Inflammatory macrophage treated with lipopolysaccharide for 4 hours (primary cell): ENCODE measurements around the gene KYAT1.
"Not testable (repeated sequence)": the region's sequence is repeated elsewhere in the genome, so short reads cannot be mapped to it uniquely, and the experiment has no call there.

Source experiments
- DNase-seq: peaks from one replicate; pipeline ENCODE4 v3.0.0-alpha.2; 2020

Gene KYAT1

DNA sequence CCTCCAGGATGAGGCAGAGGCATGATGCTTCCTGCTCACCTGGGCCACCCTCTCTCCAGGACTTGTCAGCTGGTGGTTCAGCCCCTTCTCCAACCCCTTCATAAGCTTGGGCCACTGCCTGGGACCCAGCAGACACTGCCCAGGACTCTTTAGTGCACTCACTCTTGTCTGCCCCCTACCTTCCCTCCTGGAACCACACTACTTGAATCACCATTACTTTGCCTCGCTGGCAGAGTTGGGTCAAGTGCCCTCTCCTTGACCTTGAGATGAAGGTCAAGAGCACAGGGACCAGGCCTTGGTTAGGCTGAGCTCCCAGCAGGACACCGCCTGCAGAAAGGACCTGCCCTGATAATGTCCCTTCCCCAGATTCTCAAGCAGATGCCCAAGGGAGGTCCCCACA is 71.9 kb downstream of the KYAT1 start:
- DNase-seq = no peak

DNA sequence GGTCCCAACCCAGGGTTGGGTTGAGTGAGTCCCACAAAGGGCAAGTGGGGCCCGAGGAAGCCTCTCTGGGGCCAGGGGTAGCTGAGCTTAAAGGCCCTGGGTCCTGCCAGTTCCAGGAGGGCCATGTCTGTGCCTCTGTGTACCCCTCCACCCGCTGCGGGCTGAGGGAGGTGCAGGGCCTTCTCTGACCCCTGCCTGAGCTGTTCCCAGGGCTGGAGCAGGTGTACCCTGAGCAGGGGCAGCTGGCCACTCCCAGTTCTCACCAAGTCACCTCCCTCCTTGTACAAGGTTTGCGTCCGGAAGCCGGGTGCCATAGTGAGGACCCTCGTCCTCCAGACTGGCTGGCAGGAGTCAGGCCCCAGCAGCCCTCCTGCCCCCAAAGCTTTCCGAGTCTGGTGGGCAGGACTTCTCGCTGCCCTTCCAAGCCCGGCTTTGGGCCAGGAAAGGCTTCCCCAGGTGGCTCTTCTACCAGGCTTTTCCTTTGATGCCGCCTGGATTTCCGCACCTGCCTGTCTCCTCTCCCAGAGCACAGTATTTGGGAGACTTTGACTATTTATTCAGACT is 72.6 kb downstream of the KYAT1 start:
- no peak for DNase-seq

DNA sequence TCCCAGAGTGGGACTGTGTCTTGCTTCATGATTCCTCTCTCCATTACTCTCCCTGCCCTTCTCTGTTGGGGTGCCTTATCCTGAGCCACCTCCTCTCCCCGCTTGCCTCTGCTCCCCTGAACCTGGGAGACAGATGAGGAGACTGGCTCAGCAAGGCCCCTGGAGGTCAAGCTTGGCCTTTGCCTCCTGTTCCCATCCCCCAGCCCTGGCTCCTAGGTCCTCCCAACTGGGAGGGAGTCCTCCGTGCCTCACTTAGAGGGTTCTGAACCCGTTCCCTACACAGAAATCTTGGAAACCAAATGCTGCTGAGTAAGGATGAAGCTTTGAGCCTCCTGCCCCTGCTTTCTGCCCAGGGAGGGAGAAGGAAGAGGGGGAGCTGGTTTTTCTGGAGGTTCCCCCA is 73.2 kb downstream of the KYAT1 start:
- DNase-seq = no peak

DNA sequence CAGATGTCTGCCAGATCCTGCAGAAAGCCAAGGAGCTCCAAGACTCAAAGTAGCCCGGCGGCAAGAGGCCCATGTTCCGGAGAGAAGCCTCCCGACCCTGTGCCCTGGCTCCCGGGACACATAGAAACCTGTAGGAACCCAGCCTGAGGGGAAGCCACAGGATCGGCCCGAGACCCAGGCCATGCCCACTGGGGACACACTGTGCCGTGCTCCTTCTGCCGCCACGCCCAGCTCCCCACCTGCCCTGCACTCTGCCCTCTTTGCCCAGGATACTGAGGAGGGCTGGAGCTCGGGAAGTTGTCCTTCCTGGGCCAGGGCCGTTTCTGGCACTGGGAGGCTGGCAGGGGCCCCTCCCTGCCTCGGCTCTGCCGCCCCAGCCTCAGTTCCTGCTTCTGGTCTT is 73.9 kb downstream of the KYAT1 start:
- DNase-seq = no peak

DNA sequence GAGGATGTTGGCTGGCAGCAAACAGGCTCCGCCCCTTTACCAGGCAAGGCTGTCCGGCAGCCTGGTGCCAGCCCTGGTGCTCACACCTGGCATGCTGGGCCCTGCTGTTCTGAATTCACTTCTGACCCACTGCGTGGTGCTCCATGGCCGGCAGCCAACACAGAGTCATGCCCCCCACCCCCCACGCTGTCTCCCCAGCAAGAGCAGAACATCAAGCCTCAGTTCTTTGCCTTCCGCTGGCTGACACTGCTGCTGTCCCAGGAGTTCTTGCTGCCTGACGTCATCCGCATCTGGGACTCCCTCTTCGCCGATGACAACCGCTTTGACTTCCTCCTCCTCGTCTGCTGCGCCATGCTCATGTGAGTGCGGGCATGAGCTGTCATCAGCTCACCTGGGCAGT is 76.1 kb downstream of the KYAT1 start:
- no peak for DNase-seq

DNA sequence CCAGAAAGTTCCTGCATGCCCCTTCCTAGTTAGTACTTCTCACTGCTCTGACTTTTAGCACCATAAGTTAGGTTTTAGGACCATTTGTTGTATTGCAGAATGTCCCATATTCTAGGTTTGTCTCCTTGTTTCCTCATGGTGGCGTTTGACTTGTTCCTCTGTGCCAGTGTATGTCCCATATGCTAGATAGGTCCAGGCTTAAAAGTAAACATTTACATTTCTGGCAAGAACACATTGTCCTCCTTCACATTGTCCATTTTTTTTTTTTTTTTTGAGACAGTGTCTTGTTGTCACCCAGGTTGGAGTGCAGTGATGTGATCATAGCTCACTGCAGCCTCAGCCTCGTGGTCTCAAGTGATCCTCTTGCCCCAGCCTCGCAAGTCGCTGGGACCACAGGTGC is 79.3 kb downstream of the KYAT1 start:
- DNase-seq = no peak

DNA sequence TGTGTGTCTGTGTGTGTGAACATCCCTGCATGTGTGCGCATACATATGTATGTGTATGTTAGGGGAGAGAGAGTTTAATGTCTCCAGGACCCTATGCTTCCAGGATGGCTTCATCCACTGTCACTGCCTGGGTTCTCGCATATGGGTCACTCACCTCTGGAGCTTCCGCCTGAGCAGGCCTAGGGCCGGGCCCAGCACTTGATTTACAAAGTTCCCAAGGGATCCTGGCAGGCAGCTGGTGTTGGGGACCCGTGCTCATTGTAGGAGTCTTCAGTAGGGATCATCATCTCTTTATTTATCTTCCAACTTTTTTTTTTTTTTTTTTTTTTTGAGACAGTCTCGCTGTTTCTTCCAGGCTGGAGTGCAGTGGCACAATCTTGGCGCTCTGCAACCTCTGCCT is 81.7 kb downstream of the KYAT1 start:
- no peak for DNase-seq

DNA sequence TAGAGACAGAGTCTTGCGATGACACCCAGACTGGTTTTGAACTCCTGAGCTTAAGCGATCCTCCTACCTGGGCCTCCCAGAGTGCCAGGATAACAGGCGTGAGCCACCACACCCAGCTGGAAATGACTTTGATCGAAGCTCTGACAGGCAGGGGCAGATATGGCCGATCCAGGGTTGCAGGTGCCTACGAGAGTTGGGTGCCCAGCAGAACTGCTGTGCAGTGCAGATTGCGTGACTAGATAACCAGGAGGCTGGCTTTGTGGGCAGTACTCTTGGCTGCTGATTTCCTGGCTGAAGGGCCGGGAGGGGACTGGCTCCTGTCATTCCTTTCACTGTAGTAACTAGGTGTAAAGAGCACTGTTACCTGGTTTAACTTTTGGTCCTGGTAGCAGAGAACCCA is 82.9 kb downstream of the KYAT1 start:
- DNase-seq = no peak

DNA sequence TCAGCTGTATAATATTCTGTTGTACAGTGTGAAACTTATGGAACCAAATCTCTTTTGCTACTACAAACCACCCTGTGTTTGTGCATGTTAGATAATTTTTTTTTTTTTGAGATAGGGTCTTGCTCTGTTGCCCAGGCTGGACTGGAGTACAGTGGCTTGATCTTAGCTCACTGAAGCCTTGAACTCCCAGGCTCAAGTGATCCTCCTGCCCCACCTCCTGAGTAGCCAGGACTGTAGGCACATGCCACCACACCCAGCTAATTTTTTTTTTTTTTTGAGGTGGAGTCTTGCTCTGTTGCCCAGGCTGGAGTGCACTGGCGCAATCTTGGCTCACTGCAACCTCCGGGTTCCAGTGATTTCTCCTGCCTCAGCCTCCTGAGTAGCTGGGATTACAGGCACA is 86.8 kb downstream of the KYAT1 start:
- not testable (repeated sequence) for DNase-seq

DNA sequence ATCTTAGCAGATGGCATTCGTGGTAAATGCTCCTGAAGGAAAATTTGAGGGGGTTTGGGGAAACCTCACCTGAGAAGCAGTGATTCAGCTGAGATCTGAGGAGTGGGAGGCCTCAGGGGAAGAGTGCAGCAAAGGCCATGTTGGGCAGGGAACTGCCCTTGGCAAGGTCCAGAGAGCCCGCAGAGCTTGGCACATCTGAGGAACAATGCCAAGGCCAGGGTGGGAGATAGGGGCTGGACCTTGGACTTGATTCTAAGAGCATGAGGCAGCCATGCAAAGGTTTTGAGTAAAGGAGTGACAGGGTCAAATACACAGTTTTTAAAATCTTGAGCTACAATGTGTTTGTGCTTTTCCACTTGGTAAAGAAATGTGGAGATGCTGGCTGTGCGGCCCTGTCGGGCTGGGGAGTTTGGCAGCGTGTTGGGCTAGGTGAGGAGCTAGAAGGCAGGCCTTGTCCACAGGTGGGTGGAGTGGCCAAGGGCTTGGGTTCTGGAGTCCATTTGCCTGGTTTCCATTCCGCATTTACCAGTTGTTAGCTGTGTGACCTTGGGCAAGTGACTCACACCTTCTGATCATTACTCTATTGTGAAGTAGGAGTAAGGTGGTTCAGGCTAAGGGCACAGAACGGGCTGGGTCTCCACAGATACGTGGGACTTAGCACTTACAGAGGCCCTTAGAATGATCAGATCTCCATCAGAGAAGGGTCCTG is 88.6 kb downstream of the KYAT1 start:
- DNase-seq = no peak

DNA sequence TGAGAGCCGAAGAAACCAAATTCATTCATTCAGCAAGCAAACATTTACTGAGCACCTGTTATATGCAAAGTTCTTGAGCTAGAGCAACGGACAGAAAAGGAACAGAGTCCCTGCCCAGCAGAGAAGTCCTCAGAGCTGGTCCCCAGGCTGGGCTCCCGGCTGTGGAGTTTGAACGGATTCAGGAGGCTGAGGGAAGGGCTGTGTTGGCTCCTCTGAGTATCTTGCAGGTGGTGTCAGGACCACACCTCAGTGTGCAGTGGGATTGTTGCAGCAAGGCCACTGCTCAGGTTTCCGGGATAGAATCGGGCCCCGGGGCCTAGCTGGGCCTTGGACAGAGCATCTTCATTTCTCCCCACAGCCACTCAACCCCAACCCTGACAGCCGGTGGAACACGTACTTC is 89.6 kb downstream of the KYAT1 start:
- no peak for DNase-seq

DNA sequence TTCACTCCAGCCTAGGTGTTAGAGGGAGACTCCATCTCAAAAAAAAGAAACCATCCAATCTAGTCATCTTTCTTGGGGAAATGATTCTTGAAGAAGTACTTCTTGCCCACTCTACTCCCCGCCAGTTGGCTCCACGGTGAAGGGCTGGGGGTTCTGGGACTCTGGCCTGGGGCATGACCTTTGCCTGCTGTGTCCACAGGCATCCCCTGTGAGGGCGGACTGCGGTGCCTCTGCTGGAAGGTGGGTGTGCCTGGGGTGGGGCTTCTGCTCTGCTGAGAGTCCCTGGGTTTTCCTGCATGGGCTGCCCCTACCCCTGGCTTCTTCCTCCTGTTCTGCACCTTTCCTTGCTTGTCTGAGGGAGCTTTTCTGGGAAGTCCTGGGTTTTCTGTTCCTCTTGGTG is 91.2 kb downstream of the KYAT1 start:
- DNase-seq = no peak

DNA sequence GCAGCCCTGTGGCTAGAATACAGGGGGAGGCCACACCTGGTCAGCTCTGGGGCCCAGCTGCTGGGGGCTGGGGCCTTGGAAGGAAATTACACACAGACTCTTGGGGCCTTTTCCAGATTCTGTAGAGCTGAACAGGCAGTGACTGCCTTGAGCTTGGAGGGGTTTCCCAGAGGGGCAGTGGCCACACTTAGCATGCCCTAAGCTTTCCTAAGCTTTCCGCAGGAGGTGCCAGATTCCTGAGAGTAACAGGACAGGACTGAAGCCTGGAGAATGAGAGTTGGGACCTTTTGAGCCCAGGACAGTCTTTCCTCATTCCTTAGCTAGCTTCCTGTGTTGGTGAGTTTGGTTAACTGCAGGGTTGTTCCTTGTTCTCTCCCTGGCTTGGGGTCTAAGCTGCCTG is 93.3 kb downstream of the KYAT1 start:
- no peak for DNase-seq

DNA sequence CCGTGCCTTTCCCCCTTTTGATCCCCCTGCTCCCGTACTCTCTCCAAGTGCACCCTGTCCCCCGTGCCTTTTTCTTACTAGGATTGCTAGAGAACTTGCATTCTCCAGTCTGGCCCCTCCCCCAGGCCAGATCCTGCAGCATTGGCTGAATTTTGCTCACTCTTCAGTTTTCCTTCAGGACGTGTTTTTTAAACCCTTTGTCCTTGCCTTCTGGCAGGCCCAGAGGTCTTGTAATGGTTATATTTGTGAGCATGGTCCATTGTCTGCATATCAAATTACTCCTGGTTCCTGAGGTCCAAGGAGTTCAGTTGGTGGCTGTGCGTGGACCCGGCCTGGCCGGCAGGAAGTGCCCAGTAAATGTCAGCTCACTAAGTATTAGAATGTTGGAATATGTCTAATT is 94.1 kb downstream of the KYAT1 start:
- DNase-seq = no peak

DNA sequence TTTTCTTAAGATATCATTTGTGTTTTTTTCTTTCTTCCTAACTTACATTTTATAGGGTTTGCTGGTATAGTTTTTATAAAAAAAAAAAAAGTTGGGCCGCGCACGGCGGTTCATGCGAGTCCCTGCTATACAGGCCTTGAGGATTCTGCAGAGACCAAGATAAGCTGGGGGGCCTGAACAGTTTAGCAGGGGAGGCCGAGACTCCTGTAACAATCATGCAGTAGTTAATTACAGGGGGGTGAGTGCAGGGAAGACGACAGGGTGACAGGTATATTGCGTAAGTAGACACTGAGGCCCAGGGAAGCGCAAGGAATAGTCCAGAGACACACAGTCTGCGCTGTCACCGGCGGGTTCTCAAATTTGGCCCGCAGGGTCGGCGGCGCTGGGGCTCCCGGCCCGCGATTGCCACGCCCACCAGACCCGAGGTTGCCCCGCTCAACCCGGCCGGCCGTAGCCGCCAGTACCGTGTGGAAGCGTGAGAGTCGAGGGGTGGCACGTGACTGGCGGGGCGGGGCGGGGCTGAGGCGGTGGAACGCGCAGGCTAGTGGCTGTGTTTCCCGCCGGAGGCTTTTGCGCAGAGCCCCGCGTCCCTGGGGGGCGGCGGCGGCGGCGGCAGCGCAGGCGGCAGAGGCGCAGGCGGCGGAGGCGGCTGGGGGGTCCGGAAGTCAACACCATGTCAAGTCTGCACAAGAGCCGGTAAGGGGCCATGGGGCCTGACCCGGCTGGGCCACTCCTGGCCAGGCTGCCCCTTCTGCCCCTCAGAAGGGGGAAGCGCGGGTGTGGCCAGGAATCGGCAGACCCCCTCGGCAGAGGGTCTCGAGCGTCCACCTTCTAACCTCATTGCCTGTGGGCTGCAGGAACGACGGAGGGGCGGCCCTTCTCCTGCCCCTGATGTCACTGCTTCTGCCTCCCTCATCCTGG is 94.8 kb downstream of the KYAT1 start, which contains the start of gene TBC1D13:
Gene TBC1D13 (plus strand): TSS at position 573 of the 921 bp plus-strand sequence. CDS start 101 bp downstream, at position 674.
- peak; percentile 84 for DNase-seq

DNA sequence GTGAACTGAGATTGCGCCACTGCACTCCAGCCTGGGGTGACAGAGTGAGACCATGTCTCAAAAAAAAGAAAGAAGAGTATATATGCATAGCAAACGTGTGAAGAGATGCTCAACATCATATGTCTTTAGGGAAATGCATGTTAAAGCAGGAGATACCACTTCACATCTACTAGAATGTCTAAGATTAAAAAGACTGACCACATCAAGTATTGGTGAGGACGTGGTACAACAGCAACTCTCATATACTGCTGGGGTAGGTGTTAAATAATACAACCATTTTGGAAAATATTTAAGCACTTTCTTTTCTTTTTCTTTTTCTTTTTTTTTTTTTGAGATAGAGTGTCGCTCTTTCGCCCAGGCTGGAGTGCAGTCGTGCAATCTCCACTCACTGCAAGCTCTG is 96.3 kb downstream of the KYAT1 start:
- DNase-seq = no peak
